Keratinocyte (primary cell): ENCODE measurements around the gene SUSD4. TPM values are rescaled to one million over a fixed set of nuclear protein-coding genes. Genes with fewer than 3 reads are reported as not detected.

Experiments
- DNase-seq: peaks from one replicate; pipeline ENCODE4 v3.0.0-alpha.2; 2011; ENCODE audit warnings: low read depth, missing footprints, low spot score
- FAIRE-seq: peaks from 2 replicates; lab custom pipeline; 2011; peaks lifted over from hg19 to GRCh38; lab: Jason Lieb, UNC
- H2AFZ ChIP-seq: 2 replicates; pipeline ENCODE4 v1.6.0; 2012; ENCODE audit warnings: low read length, control low read depth, inconsistent platforms; ENCODE audit not compliant: control insufficient read depth
- H3K27ac ChIP-seq: 2 replicates; pipeline ENCODE4 v1.5.1; 2011; ENCODE audit warnings: low read length; ENCODE audit not compliant: control insufficient read depth, insufficient read depth
- H3K27me3 ChIP-seq: 3 replicates; pipeline ENCODE4 v1.6.0; 2011; ENCODE audit warnings: low read length; ENCODE audit not compliant: control insufficient read depth, insufficient read depth; ENCODE audit errors: extremely low read depth
- H3K36me3 ChIP-seq, 2 experiments: 2 replicates in 1 of 2; 3 replicates in 1 of 2; pipeline ENCODE4 v1.5.1; 2011; ENCODE audit warnings: low read length in 2 of 2, mild to moderate bottlenecking in 1 of 2; ENCODE audit not compliant: control insufficient read depth in 2 of 2, insufficient read depth in 2 of 2; ENCODE audit errors: extremely low read depth in 1 of 2
- H3K4me1 ChIP-seq: 3 replicates; pipeline ENCODE4 v1.5.1; 2011; ENCODE audit warnings: low read length; ENCODE audit not compliant: control insufficient read depth, insufficient read depth; ENCODE audit errors: extremely low read depth
- H3K4me2 ChIP-seq: 3 replicates; pipeline ENCODE4 v1.6.0; 2011; ENCODE audit warnings: low read depth, low read length; ENCODE audit not compliant: control insufficient read depth, insufficient read depth; ENCODE audit errors: extremely low read depth
- H3K4me3 ChIP-seq, 3 experiments: fragments of 200-600 bp in 1 of 3; sonication (generic) in 1 of 3; 2 replicates in 2 of 3; 3 replicates in 1 of 3; pipeline ENCODE4 v1.5.1; 2011 to 2016; ENCODE audit warnings: low read length in 3 of 3, mild to moderate bottlenecking in 3 of 3, control low read depth in 2 of 3, inconsistent platforms in 1 of 3, low read depth in 1 of 3, mixed read lengths in 1 of 3, mixed run types in 1 of 3, moderate library complexity in 1 of 3; ENCODE audit not compliant: control insufficient read depth in 2 of 3, insufficient read depth in 2 of 3; ENCODE audit errors: extremely low read depth in 1 of 3
- H3K79me2 ChIP-seq: 2 replicates; pipeline ENCODE4 v1.6.0; 2012; ENCODE audit warnings: low read length; ENCODE audit not compliant: control insufficient read depth, insufficient read depth
- H3K9ac ChIP-seq: 3 replicates; pipeline ENCODE4 v1.6.0; 2011; ENCODE audit warnings: low read length; ENCODE audit not compliant: control insufficient read depth, insufficient read depth; ENCODE audit errors: extremely low read depth
- H3K9me1 ChIP-seq: 3 replicates; pipeline ENCODE4 v1.6.0; 2011; ENCODE audit warnings: low read length; ENCODE audit not compliant: control insufficient read depth, insufficient read depth; ENCODE audit errors: extremely low read depth
- H3K9me3 ChIP-seq: 2 replicates; pipeline ENCODE4 v1.5.1; 2012; ENCODE audit warnings: low read depth, low read length; ENCODE audit not compliant: control insufficient read depth
- H4K20me1 ChIP-seq: 3 replicates; pipeline ENCODE4 v1.6.0; 2011; ENCODE audit warnings: low read length; ENCODE audit not compliant: control insufficient read depth, insufficient read depth; ENCODE audit errors: extremely low read depth
- EZH2 ChIP-seq: IDR thresholded peaks from one replicate; pipeline ENCODE4 v1.6.1; 2012; ENCODE audit warnings: inconsistent platforms, mild to moderate bottlenecking, low read length, moderate library complexity
- dilution Hi-C: fragments of 300-500 bp; cut with MboI; formaldehyde crosslinking; loops from one replicate; pipeline ENCODE4 v1.7.0; 2020; ENCODE audit warnings: low sequenced_read_pairs; ENCODE audit not compliant: extremely low pct_ligation_motif_present
- polyA plus RNA-seq, 5 experiments: library from polyadenylated mRNA; depleted of rRNA in 3 of 5; stranded (reverse) in 3 of 5; stranded (forward) in 1 of 5; unstranded in 1 of 5; fragments of >200 nt; gene quantifications; 1 replicate in 1 of 5; 2 replicates in 3 of 5; 3 replicates in 1 of 5; pipeline versions ENCODE4 v1.2.1 to v1.2.3, GENCODE V29; 2011 to 2012; ENCODE audit warnings: missing spikeins in 2 of 5, low read depth in 1 of 5, low replicate concordance in 1 of 5
- TF ChIP-seq, protein P1 (sequence below), 3 experiments: IDR thresholded peaks in 1 of 3; conservative IDR thresholded peaks in 1 of 3; optimal IDR thresholded peaks in 1 of 3; 2 replicates in 2 of 3; 3 replicates in 1 of 3; pipeline versions ENCODE3 to v1.5.1; 2011; ENCODE audit warnings: low read length in 3 of 3, mild to moderate bottlenecking in 3 of 3, moderate library complexity in 2 of 3, control low read depth in 1 of 3, inconsistent platforms in 1 of 3; ENCODE audit not compliant: insufficient read depth in 2 of 3; ENCODE audit errors: extremely low read depth in 1 of 3

The SUSD4 gene
- polyA plus RNA-seq, 1 donor (not counting 4 experiments of a cell fraction or from before 2014, with no cell fraction given), result 1.6 TPM

DNA sequence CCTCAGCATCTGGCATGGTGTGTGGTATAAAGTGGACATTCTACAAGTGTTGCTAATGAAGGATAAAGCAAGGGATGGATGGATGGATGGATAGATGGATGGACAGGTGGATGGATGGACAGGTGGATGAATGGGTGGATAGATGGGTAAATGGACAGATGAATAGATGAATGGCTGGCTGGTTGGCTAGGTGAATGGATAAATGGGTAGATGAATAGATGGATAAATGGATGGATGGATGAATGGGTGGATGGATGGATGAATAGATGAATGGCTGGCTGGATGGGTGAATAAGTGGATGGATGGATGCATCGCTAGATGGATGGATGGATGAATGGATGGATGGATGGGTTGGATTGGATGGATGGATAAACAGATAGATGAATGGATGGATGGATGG lies 66.2 kb downstream of the SUSD4 start:
- Histone ChIP-seq H3K4me3 (no peak overlapping the region), H4K20me1 (peaks cover 2% of the 10 kb centered on the region), H2AFZ (no peak overlapping the region), H3K9me3 (no peaks in the 10 kb centered on the region), H3K79me2 (no peaks in the 10 kb centered on the region), H3K4me2 (no peak overlapping the region), H3K27me3 (peaks cover 10% of the 10 kb centered on the region), H3K9me1 (no peaks in the 10 kb centered on the region), H3K9ac (no peak overlapping the region), H3K4me1 (no peaks in the 10 kb centered on the region), H3K27ac (no peak overlapping the region), H3K36me3 (no peaks in the 10 kb centered on the region)
- TF ChIP-seq, protein P1, sequence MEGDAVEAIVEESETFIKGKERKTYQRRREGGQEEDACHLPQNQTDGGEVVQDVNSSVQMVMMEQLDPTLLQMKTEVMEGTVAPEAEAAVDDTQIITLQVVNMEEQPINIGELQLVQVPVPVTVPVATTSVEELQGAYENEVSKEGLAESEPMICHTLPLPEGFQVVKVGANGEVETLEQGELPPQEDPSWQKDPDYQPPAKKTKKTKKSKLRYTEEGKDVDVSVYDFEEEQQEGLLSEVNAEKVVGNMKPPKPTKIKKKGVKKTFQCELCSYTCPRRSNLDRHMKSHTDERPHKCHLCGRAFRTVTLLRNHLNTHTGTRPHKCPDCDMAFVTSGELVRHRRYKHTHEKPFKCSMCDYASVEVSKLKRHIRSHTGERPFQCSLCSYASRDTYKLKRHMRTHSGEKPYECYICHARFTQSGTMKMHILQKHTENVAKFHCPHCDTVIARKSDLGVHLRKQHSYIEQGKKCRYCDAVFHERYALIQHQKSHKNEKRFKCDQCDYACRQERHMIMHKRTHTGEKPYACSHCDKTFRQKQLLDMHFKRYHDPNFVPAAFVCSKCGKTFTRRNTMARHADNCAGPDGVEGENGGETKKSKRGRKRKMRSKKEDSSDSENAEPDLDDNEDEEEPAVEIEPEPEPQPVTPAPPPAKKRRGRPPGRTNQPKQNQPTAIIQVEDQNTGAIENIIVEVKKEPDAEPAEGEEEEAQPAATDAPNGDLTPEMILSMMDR (optimal IDR thresholded peaks at IDR 0.05 in 1 of 3, IDR thresholded peaks at IDR 0.05 in 1 of 3, conservative IDR thresholded peaks at IDR 0.05 in 1 of 3; ENCODE audit: extremely low read depth in 1 of 3, insufficient read depth in 2 of 3, low read length in 3 of 3), result no peak
- TF ChIP-seq EZH2, result no peak
- DNase-seq (no peak), FAIRE-seq (no peak)
- dilution Hi-C loops, result no loop called here

DNA sequence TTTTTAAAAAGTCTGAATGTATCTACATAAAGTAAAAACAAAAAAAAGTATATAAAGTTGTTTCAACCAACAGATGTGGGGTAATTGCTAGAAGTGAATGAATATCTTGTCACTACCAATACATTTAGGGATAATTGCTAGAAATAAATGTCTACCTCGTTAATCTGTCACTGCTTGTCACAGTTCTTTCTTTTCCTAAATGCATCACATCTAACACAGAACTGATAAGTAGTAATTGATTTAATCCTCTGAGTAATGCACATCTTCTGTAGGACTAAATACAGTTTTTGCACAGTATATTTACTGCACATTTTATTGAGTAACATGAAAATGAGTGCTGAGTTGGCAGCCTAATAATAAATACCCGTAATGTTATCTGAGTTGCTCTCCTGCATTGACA lies 72.2 kb downstream of the SUSD4 start:
- no peak overlapping the region for H3K27ac ChIP-seq
- dilution Hi-C loops, result no loop called here
- no peaks in the 10 kb centered on the region for H4K20me1 ChIP-seq
- no peaks in the 10 kb centered on the region for H3K9me1 ChIP-seq
- H2AFZ ChIP-seq, result no peak overlapping the region
- FAIRE-seq (no peak), DNase-seq (no peak)
- no peaks in the 10 kb centered on the region for H3K4me1 ChIP-seq
- no peak overlapping the region for H3K4me2 ChIP-seq
- no peaks in the 10 kb centered on the region for H3K79me2 ChIP-seq
- no peaks in the 10 kb centered on the region for H3K9me3 ChIP-seq
- no peak for TF ChIP-seq EZH2
- TF ChIP-seq, protein P1 (optimal IDR thresholded peaks at IDR 0.05 in 1 of 3, IDR thresholded peaks at IDR 0.05 in 1 of 3, conservative IDR thresholded peaks at IDR 0.05 in 1 of 3; ENCODE audit: extremely low read depth in 1 of 3, insufficient read depth in 2 of 3, low read length in 3 of 3), result no peak
- H3K36me3 ChIP-seq, result no peaks in the 10 kb centered on the region
- H3K27me3 ChIP-seq, result peaks cover 17% of the 10 kb centered on the region
- H3K9ac ChIP-seq, result no peak overlapping the region
- no peak overlapping the region for H3K4me3 ChIP-seq
